Urothelium cell line (cell line): ENCODE measurements around the gene CTF1.

ENCODE experiments used
- DNase-seq: peaks from one replicate; pipeline ENCODE4 v3.0.0; 2011; ENCODE audit warnings: low spot score, mixed read lengths
- FAIRE-seq: peaks from 2 replicates; lab custom pipeline; 2011; peaks lifted over from hg19 to GRCh38; lab: Jason Lieb, UNC

Gene CTF1

DNA sequence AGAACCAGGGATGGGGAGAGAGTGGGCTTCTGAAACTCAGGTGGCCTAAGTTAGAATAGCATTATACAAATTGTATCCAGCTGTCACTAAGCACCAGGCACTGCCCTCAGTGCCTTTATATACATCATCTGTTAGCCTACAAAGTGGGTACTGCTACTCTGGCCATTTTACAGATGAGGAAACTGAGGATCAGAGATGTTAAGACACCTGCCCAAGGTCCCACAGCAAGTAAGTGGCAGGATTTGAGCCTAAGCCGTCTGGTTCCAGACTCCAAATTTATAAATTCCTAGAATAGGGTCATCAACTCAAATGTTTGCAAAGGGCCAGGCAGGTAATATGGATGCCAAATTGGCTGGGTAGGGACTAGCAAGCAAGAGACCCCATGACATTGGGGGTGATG, 54.8 kb downstream of the CTF1 start:
- no peak for FAIRE-seq
- DNase-seq: no peak

- DNase-seq: no peak
- no peak for FAIRE-seq
These were observed 55.3 kb downstream of the CTF1 start for GRCh38 chr16:30951750-30952149.

DNA sequence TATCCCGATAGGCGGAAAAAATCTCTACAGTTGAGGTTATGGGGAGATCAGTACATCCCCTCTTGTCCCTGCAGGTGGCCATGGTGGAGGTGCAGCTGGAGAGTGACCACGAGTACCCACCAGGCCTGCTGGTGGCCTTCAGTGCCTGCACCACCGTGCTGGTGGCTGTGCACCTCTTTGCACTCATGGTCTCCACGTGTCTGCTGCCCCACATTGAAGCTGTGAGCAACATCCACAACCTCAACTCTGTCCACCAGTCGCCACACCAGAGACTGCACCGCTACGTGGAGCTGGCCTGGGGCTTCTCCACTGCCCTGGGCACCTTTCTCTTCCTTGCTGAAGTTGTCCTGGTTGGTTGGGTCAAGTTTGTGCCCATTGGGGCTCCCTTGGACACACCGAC, 56.7 kb downstream of the CTF1 start:
- DNase-seq: no peak
- no peak for FAIRE-seq
